Motor neuron (in vitro differentiated cells): ENCODE results near the gene TUBA1A. TPM values are rescaled to one million over a fixed set of nuclear protein-coding genes. Genes with fewer than 3 reads are reported as not detected.
"Not testable (repeated sequence)": the region's sequence is repeated elsewhere in the genome, so short reads cannot be mapped to it uniquely, and the experiment has no call there.

Experiments
- ATAC-seq, 8 experiments: fragments of 200-7000 bp; cut with Tn5 transposase; replicated peaks in 6 of 8; 2 replicates each; pipeline ENCODE4 v1.8.0; 2021; ENCODE audit warnings: mild to moderate bottlenecking in 8 of 8, moderate library complexity in 8 of 8
- H3K27ac ChIP-seq, 2 donors: fragments of 250-450 bp; sonication (Bioruptor Pico); 2 replicates each; pipeline ENCODE4 v1.9.0; 2021; ENCODE audit warnings: antibody characterized with exemption in 2 of 2, mild to moderate bottlenecking in 2 of 2, moderate library complexity in 1 of 2
- H3K4me1 ChIP-seq, 2 donors: fragments of 250-450 bp; sonication (Bioruptor Pico); replicated peaks in 1 of 2; 2 replicates each; pipeline ENCODE4 v1.6.1; 2021; ENCODE audit warnings: antibody characterized with exemption in 2 of 2, mild to moderate bottlenecking in 2 of 2, moderate library complexity in 1 of 2
- H3K4me3 ChIP-seq, 5 donors: fragments of 250-450 bp; sonication (Bioruptor Pico); 2 replicates each; pipeline ENCODE4 v1.9.0; 2021; ENCODE audit warnings: antibody characterized with exemption in 5 of 5, mild to moderate bottlenecking in 5 of 5, moderate library complexity in 4 of 5
- WGBS, 10 experiments: fragments of 450-650 bp; shearing (Covaris generic); methylation state at CpG; one replicate each; pipeline ENCODE4 v1.0.0; 2022; 5-methylcytosine and 5-hydroxymethylcytosine counted together
- in situ Hi-C, 9 experiments: fragments of 400-800 bp; cut with MboI; loops; one replicate each; pipeline ENCODE4 v1.15.0; 2021; ENCODE audit warnings: low sequenced_read_pairs in 9 of 9, low pct_unique_long_range_greater_than_20kb in 2 of 9; ENCODE audit not compliant: unreplicated experiment in 9 of 9
- total RNA-seq, 8 experiments: library from RNA; unstranded; fragments of 300-600 nt; gene quantifications; 2 replicates each; pipeline versions ENCODE4 v1.2.3 to v1.2.4, GENCODE V29; 2022

TUBA1A gene
- total RNA-seq, 8 experiments from 2014 or later: 158 to 5,477 (median 3,358) TPM

DNA sequence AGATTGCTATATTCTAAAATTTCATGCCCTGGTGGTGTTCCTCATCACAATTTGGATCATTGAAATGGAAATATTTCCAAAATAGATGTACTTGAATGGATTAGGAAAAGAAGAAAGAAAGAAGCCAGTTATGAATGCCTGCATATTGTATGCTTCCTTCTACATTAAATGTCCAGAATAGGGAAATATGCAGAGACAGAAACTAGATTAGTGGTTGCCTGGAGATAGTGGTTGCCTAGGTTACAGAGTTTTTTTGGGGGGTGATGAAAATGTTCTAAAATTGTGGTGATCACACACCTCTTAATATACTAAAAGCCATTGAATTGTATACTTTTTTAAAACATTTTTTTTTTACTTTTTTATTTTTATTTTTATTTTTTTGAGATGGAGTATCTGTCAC is 18.0 kb downstream of the TUBA1A start:
- no peak overlapping the region for H3K4me3 ChIP-seq
- H3K27ac ChIP-seq: no peak overlapping the region
- in situ Hi-C loops: no loop called here
- no peaks in the 10 kb centered on the region for H3K4me1 ChIP-seq
- ATAC-seq: peak in 2 of 8 experiments; percentile 21 to 53

GRCh38 chr12:49165114-49165513 is 23.8 kb downstream of the TUBA1A start:
- Histone ChIP-seq H3K4me3 (no peak overlapping the region), H3K27ac (no peak overlapping the region), H3K4me1 (peaks cover 4 to 5% of the 10 kb centered on the region in 2 donors)
- no peak for ATAC-seq
- 57 to 100% (median 100%) methylated on average over 1 to 2 of the region's 2 CpGs; no CpG with 5 or more reads in 4 of the 10 experiments for WGBS, 10 experiments
- in situ Hi-C loops: no loop called here

DNA sequence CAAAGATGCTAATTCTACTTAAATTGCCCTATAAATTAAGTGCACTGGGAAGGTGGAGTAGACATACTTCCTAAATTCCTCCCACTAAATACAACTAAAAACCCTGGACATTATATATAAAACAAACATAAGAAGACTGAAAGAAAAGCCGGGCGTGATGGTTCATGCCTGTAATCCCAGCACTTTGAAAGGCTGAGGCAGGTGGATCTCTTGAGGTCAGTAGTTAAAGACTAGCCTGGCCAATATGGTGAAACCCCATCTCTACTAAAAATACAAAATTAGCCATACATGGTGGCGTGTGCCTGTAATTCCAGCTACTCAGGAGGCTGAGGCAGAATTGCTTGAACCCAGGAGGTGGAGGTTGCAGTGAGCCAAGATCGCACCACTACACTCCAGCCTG is 27.0 kb downstream of the TUBA1A start:
- H3K27ac ChIP-seq, H3K4me1 ChIP-seq, in situ Hi-C loops, ATAC-seq, H3K4me3 ChIP-seq: not testable (repeated sequence)
- WGBS, 10 experiments: 83 to 100% (median 100%) methylated on average over 1 to 4 of the region's 4 CpGs; no CpG with 5 or more reads in 3 of the 10 experiments

- 60 to 78% (median 67%) methylated on average over 1 to 6 of the region's 6 CpGs; no CpG with 5 or more reads in 1 of the 10 experiments for WGBS, 10 experiments
- Histone ChIP-seq H3K27ac (no peak overlapping the region), H3K4me1 (peaks cover 7% of the 10 kb centered on the region in 2 donors), H3K4me3 (no peak overlapping the region)
- no peak for ATAC-seq
- in situ Hi-C loops: no loop called here
Measured at GRCh38 chr12:49161092-49161795, 27.6 kb downstream of the TUBA1A start.

GRCh38 chr12:49160399-49160798 is 28.5 kb downstream of the TUBA1A start:
- no peak overlapping the region for H3K27ac ChIP-seq
- in situ Hi-C loops: no loop called here
- H3K4me1 ChIP-seq: peaks cover 7% of the 10 kb centered on the region in 2 donors
- WGBS, 10 experiments: 36 to 83% (median 60%) methylated on average over 1 to 2 of the region's 2 CpGs; no CpG with 5 or more reads in 3 of the 10 experiments
- peak in 5 of 8 experiments; percentile 32 to 91 (median 74) for ATAC-seq
- H3K4me3 ChIP-seq: no peak overlapping the region

DNA sequence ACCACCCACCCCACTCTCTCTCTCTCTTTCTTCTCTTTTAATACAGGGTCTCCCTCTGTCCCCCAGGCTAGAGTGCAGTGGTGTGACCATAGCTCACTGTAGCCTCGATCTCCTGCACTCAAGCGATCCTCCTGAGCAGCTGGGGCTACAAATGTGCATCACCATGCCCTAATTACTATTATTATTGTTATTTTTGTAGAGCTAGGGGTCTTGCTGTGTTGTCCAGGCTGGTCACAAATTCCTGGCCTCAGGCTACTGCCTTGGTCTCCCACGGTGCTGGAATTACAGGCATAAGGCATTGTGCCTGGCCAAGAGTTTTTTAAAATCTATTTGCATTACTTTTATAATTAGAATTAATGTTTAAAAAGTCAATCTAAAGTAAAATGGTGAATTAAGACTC is 34.7 kb downstream of the TUBA1A start:
- in situ Hi-C loops: no loop called here
- 40 to 100% (median 63%) methylated on average over 1 to 3 of the region's 3 CpGs; no CpG with 5 or more reads in 2 of the 10 experiments for WGBS, 10 experiments
- ATAC-seq: no peak
- no peaks in the 10 kb centered on the region for H3K4me1 ChIP-seq
- no peak overlapping the region for H3K27ac ChIP-seq
- no peak overlapping the region for H3K4me3 ChIP-seq

GRCh38 chr12:49147384-49147783 is 41.5 kb downstream of the TUBA1A start:
- WGBS, 10 experiments: 40 to 100% (median 98%) methylated on average over 1 to 2 of the region's 2 CpGs; no CpG with 5 or more reads in 2 of the 10 experiments
- H3K4me3 ChIP-seq: no peak overlapping the region
- no peak for ATAC-seq

DNA sequence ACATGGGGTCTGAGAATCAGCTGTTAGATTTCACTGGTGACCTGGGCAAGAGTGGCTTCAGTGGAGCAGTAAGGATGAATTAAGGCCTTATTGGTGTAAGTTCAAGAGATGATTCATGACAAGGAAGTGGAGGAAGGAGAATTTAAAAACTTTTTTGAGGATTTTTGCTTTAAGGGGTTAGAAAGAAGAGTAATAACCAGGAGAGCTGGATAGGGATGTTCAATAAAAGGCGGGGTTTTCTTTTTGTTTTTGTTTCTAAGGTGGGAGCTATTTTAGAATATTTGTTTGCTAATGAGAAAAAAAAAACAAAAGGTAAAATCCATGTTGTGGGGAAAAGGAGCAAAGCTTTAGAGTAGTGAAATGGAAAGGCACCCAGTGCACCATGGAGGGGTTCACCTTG is 42.5 kb downstream of the TUBA1A start:
- Histone ChIP-seq H3K27ac (no peak overlapping the region), H3K4me3 (no peak overlapping the region), H3K4me1 (no peaks in the 10 kb centered on the region)
- no peak for ATAC-seq
- WGBS, 10 experiments: 86 to 100% (median 100%) methylated on average over 1 of the region's 1 CpG; no CpG with 5 or more reads in 2 of the 10 experiments
- in situ Hi-C loops: loop anchor here in 2 of 9 experiments (25.0 kb wide), 1 partner anchor 91 kb away; no protein-coding TSS in a partner anchor

More at GRCh38 chr12:49147384-49147783, 41.5 kb downstream of the TUBA1A start:
- Histone ChIP-seq H3K4me1 (no peaks in the 10 kb centered on the region), H3K27ac (no peak overlapping the region)
- in situ Hi-C loops: loop anchor here in 2 of 9 experiments (25.0 kb wide), 1 partner anchor 90 kb away; no protein-coding TSS in a partner anchor

GRCh38 chr12:49144384-49144783 is 44.5 kb downstream of the TUBA1A start:
- in situ Hi-C loops: loop anchor here in 2 of 9 experiments (25.0 kb wide), 1 partner anchor 93 kb away; no protein-coding TSS in a partner anchor
- WGBS, 10 experiments: 89 to 100% (median 100%) methylated on average over 1 to 2 of the region's 2 CpGs; no CpG with 5 or more reads in 2 of the 10 experiments
- H3K27ac ChIP-seq: no peak overlapping the region
- ATAC-seq: no peak
- no peak overlapping the region for H3K4me3 ChIP-seq
- H3K4me1 ChIP-seq: no peaks in the 10 kb centered on the region

DNA sequence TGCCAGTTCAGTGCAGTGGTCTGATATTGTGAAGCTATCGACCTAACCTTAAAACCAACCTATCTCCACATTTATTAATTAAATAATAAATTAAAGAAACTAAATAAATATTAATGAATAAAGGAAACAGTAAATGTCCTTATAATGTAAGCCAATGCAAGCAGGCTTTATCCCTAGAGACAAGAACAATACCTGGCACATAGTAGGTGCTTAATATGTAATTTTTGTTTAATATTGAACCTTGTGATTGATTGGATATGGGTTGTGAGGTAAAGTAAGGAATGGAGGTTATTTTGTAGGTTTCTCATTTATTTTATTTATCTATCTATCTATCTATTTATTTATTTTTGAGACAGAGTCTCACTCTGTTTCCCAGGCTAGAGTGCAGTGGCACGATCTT is 49.9 kb downstream of the TUBA1A start:
- Histone ChIP-seq H3K4me3 (no peak overlapping the region), H3K27ac (no peak overlapping the region), H3K4me1 (no peaks in the 10 kb centered on the region)
- in situ Hi-C loops: loop anchor here in 2 of 9 experiments (25.0 kb wide), 1 partner anchor 98 kb away; no protein-coding TSS in a partner anchor
- no peak for ATAC-seq
- 80 to 100% (median 90%) methylated on average over 1 to 2 of the region's 2 CpGs; no CpG with 5 or more reads in 2 of the 10 experiments for WGBS, 10 experiments

GRCh38 chr12:49138587-49138986 is 50.3 kb downstream of the TUBA1A start:
- WGBS, 10 experiments: 14 to 100% (median 72%) methylated on average over 1 to 2 of the region's 2 CpGs; no CpG with 5 or more reads in 2 of the 10 experiments
- no peak for ATAC-seq
- in situ Hi-C loops: loop anchor here in 2 of 9 experiments (25.0 kb wide), 1 partner anchor 99 kb away; no protein-coding TSS in a partner anchor

GRCh38 chr12:49137476-49137875 is 51.4 kb downstream of the TUBA1A start:
- 57 to 100% (median 100%) methylated on average over 1 of the region's 1 CpG; no CpG with 5 or more reads in 5 of the 10 experiments for WGBS, 10 experiments
- in situ Hi-C loops: loop anchor here in 2 of 9 experiments (25.0 kb wide), 1 partner anchor 100 kb away; no protein-coding TSS in a partner anchor
- ATAC-seq: no peak

More at GRCh38 chr12:49138587-49138986, 50.3 kb downstream of the TUBA1A start:
- H3K4me1 ChIP-seq: peaks cover 0 to 1% of the 10 kb centered on the region in 2 donors
- H3K27ac ChIP-seq: no peak overlapping the region
- H3K4me3 ChIP-seq: no peak overlapping the region

GRCh38 chr12:49136997-49137396 is 51.9 kb downstream of the TUBA1A start:
- not testable (repeated sequence) for H3K4me1 ChIP-seq, H3K27ac ChIP-seq, ATAC-seq, H3K4me3 ChIP-seq
- 40 to 100% (median 80%) methylated on average over 1 to 2 of the region's 3 CpGs; no CpG with 5 or more reads in 1 of the 10 experiments for WGBS, 10 experiments
- in situ Hi-C loops: loop anchor here in 2 of 9 experiments (25.0 kb wide), 1 partner anchor 100 kb away; no protein-coding TSS in a partner anchor

More at GRCh38 chr12:49137476-49137875, 51.4 kb downstream of the TUBA1A start:
- peaks cover 5 to 6% of the 10 kb centered on the region in 2 donors for H3K4me1 ChIP-seq
- no peak overlapping the region for H3K4me3 ChIP-seq
- no peak overlapping the region for H3K27ac ChIP-seq
